K562 (cell line): Measurements from ENCODE around the gene HAND2. TPM values are rescaled to one million over a fixed set of nuclear protein-coding genes. Genes with fewer than 3 reads are reported as not detected.

ENCODE experiments used
- ATAC-seq: fragments of 200-7000 bp; cut with Tn5 transposase; 3 replicates; pipeline ENCODE4 v1.9.1; 2020; ENCODE audit warnings: moderate library complexity
- BruUV-seq: library from RNA; stranded (reverse); fragments of 400-500 nt; replicated peaks from 2 replicates; lab custom pipeline; 2021; lab: Mats Ljungman, UMichigan
- CTCF ChIA-PET: fragments of 300-600 bp; formaldehyde crosslinking; extraction: SDS; loops from one replicate; lab custom pipeline; 2021; ENCODE audit warnings: low intra/inter-chr PET ratio; lab: Yijun Ruan, JAX
- POLR2A ChIA-PET: fragments of 300-600, 350-650 bp; sonication (Branson Sonifier 250); formaldehyde crosslinking; extraction: SDS; loops from one replicate; lab custom pipeline; 2021; ENCODE audit warnings: antibody characterized with exemption, inconsistent platforms; lab: Yijun Ruan, JAX
- DNase-seq, 4 experiments: peaks; one replicate each; pipeline versions ENCODE4 v3.0.0 to v3.0.0-alpha.2; 2011 to 2018; ENCODE audit warnings: low spot score in 3 of 4, mixed read lengths in 3 of 4; ENCODE audit errors: extremely low read depth in 1 of 4
- FAIRE-seq: peaks from 2 replicates; lab custom pipeline; 2011; peaks lifted over from hg19 to GRCh38; lab: Jason Lieb, UNC
- H2AFZ ChIP-seq: 2 replicates; pipeline ENCODE4 v1.6.0; 2011; ENCODE audit warnings: low read depth, low read length, control low read depth, inconsistent platforms
- H3K27ac ChIP-seq: fragments of 200-600 bp; 3 replicates; pipeline ENCODE4 v1.8.0; 2011; ENCODE audit warnings: low read depth, mild to moderate bottlenecking, control low read depth, inconsistent platforms, low read length, moderate library complexity, mixed read lengths; ENCODE audit errors: extremely low read depth
- H3K27me3 ChIP-seq, 2 experiments: fragments of 300-600 bp in 1 of 2; 2 replicates in 1 of 2; 3 replicates in 1 of 2; pipeline versions ENCODE4 v1.6.0 to v1.8.0; 2011; ENCODE audit warnings: inconsistent platforms in 2 of 2, low read length in 2 of 2, mild to moderate bottlenecking in 1 of 2, mixed read lengths in 1 of 2, moderate library complexity in 1 of 2; ENCODE audit not compliant: control insufficient read depth in 2 of 2, insufficient read depth in 2 of 2
- H3K36me3 ChIP-seq: fragments of 300-600 bp; 3 replicates; pipeline ENCODE4 v1.8.0; 2011; ENCODE audit warnings: mild to moderate bottlenecking, low read length, inconsistent platforms; ENCODE audit not compliant: control insufficient read depth, insufficient read depth
- H3K4me1 ChIP-seq, 2 experiments: fragments of 200-600 bp in 1 of 2; replicated peaks in 1 of 2; 2 replicates in 1 of 2; 3 replicates in 1 of 2; pipeline versions ENCODE4 v1.5.1 to v1.8.0; 2011; ENCODE audit warnings: inconsistent platforms in 2 of 2, low read length in 2 of 2, mild to moderate bottlenecking in 1 of 2, mixed read lengths in 1 of 2, moderate library complexity in 1 of 2; ENCODE audit not compliant: control insufficient read depth in 2 of 2, insufficient read depth in 2 of 2
- H3K4me2 ChIP-seq: 2 replicates; pipeline ENCODE4 v1.6.1; 2011; ENCODE audit warnings: low read length, control low read depth, inconsistent platforms, mixed read lengths; ENCODE audit not compliant: insufficient read depth
- H3K4me3 ChIP-seq: fragments of 200-600 bp; sonication (generic), shearing (Covaris generic); 2 replicates; pipeline ENCODE4 v1.5.1; 2016; ENCODE audit warnings: control low read depth, inconsistent platforms
- H3K79me2 ChIP-seq: fragments of 200-600 bp; 3 replicates; pipeline ENCODE4 v1.8.0; 2011; ENCODE audit warnings: low read length, inconsistent platforms; ENCODE audit not compliant: control insufficient read depth, insufficient read depth
- H3K9ac ChIP-seq, 2 experiments: 2 replicates each; pipeline versions ENCODE4 v1.6.0 to v1.6.1; 2011; ENCODE audit warnings: low read depth in 2 of 2, low read length in 2 of 2, control low read depth in 1 of 2, inconsistent platforms in 1 of 2, mild to moderate bottlenecking in 1 of 2, mixed read lengths in 1 of 2; ENCODE audit not compliant: insufficient read depth in 1 of 2
- H3K9me1 ChIP-seq: one replicate; pipeline ENCODE4 v1.6.0; 2011; ENCODE audit warnings: inconsistent platforms, mild to moderate bottlenecking, low read length, moderate library complexity; ENCODE audit not compliant: control insufficient read depth, insufficient read depth
- H3K9me3 ChIP-seq: replicated peaks from 2 replicates; pipeline ENCODE4 v1.5.1; 2011; ENCODE audit warnings: low read depth, low read length, inconsistent platforms; ENCODE audit not compliant: control insufficient read depth, insufficient read depth
- H4K20me1 ChIP-seq: replicated peaks from 2 replicates; pipeline ENCODE4 v1.6.1; 2011; ENCODE audit warnings: low read length, inconsistent platforms, mixed read lengths; ENCODE audit not compliant: control insufficient read depth, insufficient read depth
- BHLHE40 ChIP-seq: IDR thresholded peaks from 2 replicates; pipeline ENCODE4 v1.6.1; 2011; ENCODE audit warnings: low read length, improper control_type of control experiment
- FOXM1 ChIP-seq, 2 experiments: fragments of 450-650 bp in 1 of 2; sonication (generic) in 1 of 2; formaldehyde crosslinking in 1 of 2; IDR thresholded peaks; 2 replicates each; pipeline versions ENCODE4 v1.6.1 to v1.9.0; 2017 to 2022; ENCODE audit warnings: low read depth in 2 of 2, mild to moderate bottlenecking in 2 of 2, missing genetic modification reagents in 1 of 2, moderate library complexity in 1 of 2
- PHF8 ChIP-seq: fragments of 200-600 bp; sonication (generic); IDR thresholded peaks from 2 replicates; pipeline ENCODE4 v1.6.1; 2012; ENCODE audit warnings: mixed run types, mild to moderate bottlenecking, inconsistent platforms, low read length, moderate library complexity, borderline replicate concordance
- POLR2B ChIP-seq: fragments of 450-650 bp; IDR thresholded peaks from 2 replicates; pipeline ENCODE4 v1.6.1; 2018; ENCODE audit warnings: low read depth; ENCODE audit not compliant: partially characterized antibody
- RAD21 ChIP-seq, 2 experiments: fragments of 250-450 bp in 1 of 2; fragments of 450-650 bp in 1 of 2; sonication (Bioruptor Pico) in 1 of 2; formaldehyde crosslinking in 1 of 2; IDR thresholded peaks in 1 of 2; conservative IDR thresholded peaks in 1 of 2; 2 replicates each; pipeline versions ENCODE4 v1.4.0 to v1.8.0; 2020 to 2022; ENCODE audit warnings: mild to moderate bottlenecking in 2 of 2, moderate library complexity in 1 of 2
- ZFX ChIP-seq: sonication (generic); formaldehyde crosslinking; IDR thresholded peaks from 2 replicates; pipeline ENCODE4 v1.8.0; 2022; ENCODE audit warnings: mild to moderate bottlenecking, missing genetic modification reagents, moderate library complexity
- ZNF696 ChIP-seq: fragments of 250-450 bp; sonication (Bioruptor Pico); conservative IDR thresholded peaks from 2 replicates; pipeline ENCODE4 v1.4.0; 2020; ENCODE audit warnings: mild to moderate bottlenecking, moderate library complexity
- WGBS: fragments of 100-300 bp; shearing (Covaris generic); methylation state at CpG from one replicate; pipeline ENCODE4 v1.1.6; 2016; ENCODE audit warnings: low coverage, mixed read lengths; ENCODE audit not compliant: insufficient coverage; ENCODE audit errors: missing lambda C conversion rate; 5-methylcytosine and 5-hydroxymethylcytosine counted together
- in situ Hi-C: fragments of 300-500 bp; cut with MboI; formaldehyde crosslinking; loops from 4 replicates; pipeline ENCODE4 v1.15.0; 2018; ENCODE audit warnings: inconsistent platforms, mixed read lengths
- intact Hi-C: fragments of 100-400 bp; cut with micrococcal nuclease; formaldehyde crosslinking; loops from 2 replicates; pipeline ENCODE4 v1.14.2; 2022
- polyA plus RNA-seq, 8 experiments: library from polyadenylated mRNA; depleted of rRNA in 4 of 8; stranded (reverse) in 5 of 8; unstranded in 3 of 8; fragments of >200 nt; fragmentation: Nextera tagmentation in 2 of 8; fragmentation: Illumina TruSeq in 1 of 8; extraction: Ambion mirVana in 2 of 8; extraction: Trizol in 1 of 8; gene quantifications; 2 replicates each; pipeline versions ENCODE4 v1.2.1 to v1.2.3, GENCODE V29; 2011 to 2014; ENCODE audit warnings: inconsistent platforms in 1 of 8, missing spikeins in 1 of 8
- total RNA-seq, 7 experiments: library from RNA; depleted of rRNA in 6 of 7; stranded (reverse); fragments of >200 nt in 6 of 7; fragmentation: Illumina TruSeq in 2 of 7; extraction: Trizol in 2 of 7; gene quantifications; 2 replicates each; pipeline versions ENCODE4 v1.2.1 to v1.2.3, GENCODE V29; 2011 to 2021; ENCODE audit warnings: low replicate concordance in 1 of 7

The HAND2 gene
- total and polyA plus RNA-seq, 9 of the 15 experiments (the other 6 are each of a cell fraction or from before 2014, with no cell fraction given), result 1.7 to 12.8 (median 4.9) TPM

- WGBS, result 35% methylated on average over 2 of the region's 2 CpGs
- no peak for TF ChIP-seq POLR2B
- no peak for TF ChIP-seq PHF8
- TF ChIP-seq ZFX, result no peak
- TF ChIP-seq RAD21 (CRISPR knock-in tag; conservative IDR thresholded peaks at IDR 0.05 in 1 of 2, IDR thresholded peaks at IDR 0.05 in 1 of 2), result no peak
- TF ChIP-seq FOXM1 (IDR thresholded peaks at IDR 0.05; ENCODE audit: low read depth), result no peak
- TF ChIP-seq FOXM1 (CRISPR knock-in tag; IDR thresholded peaks at IDR 0.05; ENCODE audit: low read depth), result no peak
- no peak for TF ChIP-seq ZNF696
- TF ChIP-seq BHLHE40, result no peak
- H3K4me3 ChIP-seq, result no peak overlapping the region
- no peaks in the 10 kb centered on the region for H3K27me3 ChIP-seq
- no peak overlapping the region for H2AFZ ChIP-seq
- H3K36me3 ChIP-seq, result no peaks in the 10 kb centered on the region
- in situ Hi-C loops, result no loop called here
- H3K27ac ChIP-seq, result no peak overlapping the region
- no peaks in the 10 kb centered on the region for H4K20me1 ChIP-seq
- no peak overlapping the region for H3K4me2 ChIP-seq
- H3K9me3 ChIP-seq, result no peaks in the 10 kb centered on the region
- CTCF ChIA-PET, result no interaction called here
- no peaks in the 10 kb centered on the region for H3K9me1 ChIP-seq
- H3K79me2 ChIP-seq, result no peaks in the 10 kb centered on the region
- intact Hi-C loops, result no loop called here
- DNase-seq, result no peak
- no TSS peak for BruUV-seq
- no peak overlapping the region for H3K9ac ChIP-seq
- no peak for ATAC-seq
- POLR2A ChIA-PET, result no interaction called here
- no peak for FAIRE-seq
- H3K4me1 ChIP-seq, result no peaks in the 10 kb centered on the region
Measured at GRCh38 chr4:173564461-173564860, 34.4 kb upstream of the HAND2 start.
